Medulla oblongata (tissue), 1 donor: ENCODE measurements around the gene PCMTD2.

ENCODE experiments used
- DNase-seq: peaks from one replicate; pipeline ENCODE4 v3.0.0-alpha.2; 2015; ENCODE audit errors: extremely low spot score

Gene PCMTD2

GRCh38 chr20:64256282-64256935 is 861 bp downstream of the PCMTD2 start:
- DNase-seq = peak; percentile 38

GRCh38 chr20:64257107-64257757 is 1.7 kb downstream of the PCMTD2 start:
- DNase-seq = no peak

- no peak for DNase-seq
Measured at GRCh38 chr20:64258071-64258823, 2.7 kb downstream of the PCMTD2 start.

- no peak for DNase-seq
Measured at GRCh38 chr20:64260239-64260638, 4.7 kb downstream of the PCMTD2 start.

GRCh38 chr20:64261138-64261537 is 5.6 kb downstream of the PCMTD2 start:
- no peak for DNase-seq

GRCh38 chr20:64264091-64264490 is 8.5 kb downstream of the PCMTD2 start:
- DNase-seq = no peak

GRCh38 chr20:64265201-64265600 is 9.7 kb downstream of the PCMTD2 start:
- no peak for DNase-seq

GRCh38 chr20:64266988-64267387 is 11.4 kb downstream of the PCMTD2 start:
- no peak for DNase-seq

- no peak for DNase-seq
Measured at GRCh38 chr20:64268174-64268573, 12.6 kb downstream of the PCMTD2 start.

GRCh38 chr20:64269604-64270411 is 14.3 kb downstream of the PCMTD2 start:
- DNase-seq = no peak

- no peak for DNase-seq
Measured at GRCh38 chr20:64271636-64272035, 16.1 kb downstream of the PCMTD2 start.

GRCh38 chr20:64273109-64273508 is 17.6 kb downstream of the PCMTD2 start:
- no peak for DNase-seq

- DNase-seq = no peak
Measured at GRCh38 chr20:64276817-64277216, 21.3 kb downstream of the PCMTD2 start.

- no peak for DNase-seq
Measured at GRCh38 chr20:64277571-64278316, 22.2 kb downstream of the PCMTD2 start.

- DNase-seq = no peak
Measured at GRCh38 chr20:64278317-64278681, 22.8 kb downstream of the PCMTD2 start.

GRCh38 chr20:64279826-64280459 is 24.4 kb downstream of the PCMTD2 start:
- DNase-seq = no peak

GRCh38 chr20:64280460-64280843 is 24.9 kb downstream of the PCMTD2 start:
- DNase-seq = no peak

- no peak for DNase-seq
Measured at GRCh38 chr20:64283646-64284045, 28.1 kb downstream of the PCMTD2 start.

- DNase-seq = peak; percentile 28
Measured at GRCh38 chr20:64285579-64286446, 30.3 kb downstream of the PCMTD2 start.
